ENCODE data around the gene APBB1IP. TPM values are rescaled to one million over a fixed set of nuclear protein-coding genes. Genes with fewer than 3 reads are reported as not detected.

The APBB1IP gene
- total and polyA plus RNA-seq, 2 donors (not counting 3 experiments of a cell fraction or from before 2014, with no cell fraction given): not detected

- no peaks in the 10 kb centered on the region for H3K4me1 ChIP-seq (ENCODE audit: control insufficient read depth, extremely low read depth, insufficient read depth, low read length)
- no peaks in the 10 kb centered on the region for H4K20me1 ChIP-seq (replicated peaks; ENCODE audit: control insufficient read depth, extremely low read depth, insufficient read depth, low read length)
- no peaks in the 10 kb centered on the region for H3K9me3 ChIP-seq (replicated peaks; ENCODE audit: control insufficient read depth, insufficient read depth, low read length)
- no peaks in the 10 kb centered on the region for H3K36me3 ChIP-seq (ENCODE audit: control insufficient read depth in 2 of 2, extremely low read depth in 1 of 2, insufficient read depth in 2 of 2, low read length in 2 of 2)
- peaks cover 4 to 16% of the 10 kb centered on the region in 2 experiments for H3K27me3 ChIP-seq (ENCODE audit: control insufficient read depth in 2 of 2, insufficient read depth in 2 of 2, low read length in 2 of 2)
- H3K9ac ChIP-seq (replicated peaks; ENCODE audit: extremely low read depth, insufficient read depth, low read length): no peak overlapping the region
- FAIRE-seq (no peak), DNase-seq (ENCODE audit: low read depth, low spot score) (no peak)
- no TSS peak for BruUV-seq (replicated peaks)
- no peaks in the 10 kb centered on the region for H3K9me1 ChIP-seq (replicated peaks; ENCODE audit: control insufficient read depth, extremely low read depth, insufficient read depth, low read length)
- H2AFZ ChIP-seq (ENCODE audit: low read depth, low read length): no peak overlapping the region
- ChIA-PET CTCF (no interaction called here), POLR2A (no interaction called here)
- intact Hi-C loops (cut with micrococcal nuclease) (loop anchor here (2.0 kb wide), 1 partner anchor 747 kb away; no protein-coding TSS in a partner anchor), dilution Hi-C loops (cut with MboI; ENCODE audit: extremely low pct_ligation_motif_present, low sequenced_read_pairs) (no loop called here)
- no peak overlapping the region for H3K4me3 ChIP-seq (replicated peaks in 1 of 3; ENCODE audit: insufficient read depth in 1 of 3, low read depth in 1 of 3, low read length in 3 of 3)
- no peak overlapping the region for H3K27ac ChIP-seq (ENCODE audit: insufficient read depth, low read depth, low read length)
- no peak for TF ChIP-seq JUN (IDR thresholded peaks at IDR 0.05; ENCODE audit: borderline replicate concordance, insufficient read depth, insufficient read length, low read depth)
- no peak for TF ChIP-seq FOS (IDR thresholded peaks at IDR 0.05; ENCODE audit: borderline replicate concordance, insufficient read depth, low read length)
- no peak for TF ChIP-seq MAX (IDR thresholded peaks at IDR 0.05; ENCODE audit: insufficient read depth, insufficient read length)
- no peak for TF ChIP-seq POLR2A (IDR thresholded peaks at IDR 0.05; ENCODE audit: low read depth, low read length)
- TF ChIP-seq GATA2 (IDR thresholded peaks at IDR 0.05; ENCODE audit: insufficient read depth, insufficient read length, low read depth, low read length): no peak
- TF ChIP-seq EZH2 (IDR thresholded peaks at IDR 0.05; ENCODE audit: borderline replicate concordance, low read depth, low read length, severe bottlenecking): no peak
- no peak for TF ChIP-seq MYC (IDR thresholded peaks at IDR 0.05; ENCODE audit: low read depth, low read length)
- no peak for TF ChIP-seq CTCF (IDR thresholded peaks at IDR 0.05; ENCODE audit: extremely low read depth in 1 of 2, insufficient read depth in 1 of 2, low read depth in 1 of 2, low read length in 2 of 2)
- no peak for TF ChIP-seq POLR2AphosphoS5 (IDR thresholded peaks at IDR 0.05; ENCODE audit: insufficient read depth, low read depth, low read length)
- no peak overlapping the region for H3K4me2 ChIP-seq (ENCODE audit: insufficient read depth, low read length)
- H3K79me2 ChIP-seq (ENCODE audit: control insufficient read depth, insufficient read depth, low read length): no peaks in the 10 kb centered on the region
These were observed 133.5 kb downstream of the APBB1IP start for GRCh38 chr10:26571655-26572054.
